Karpas-422 (cell line): ENCODE results near the gene C4orf33. TPM values are rescaled to one million over a fixed set of nuclear protein-coding genes. Genes with fewer than 3 reads are reported as not detected.
"Not testable (repeated sequence)": the region's sequence is repeated elsewhere in the genome, so short reads cannot be mapped to it uniquely, and the experiment has no call there.

ENCODE experiments used
- DNase-seq: peaks from one replicate; pipeline ENCODE4 v3.0.0-alpha.2; 2015
- H2AFZ ChIP-seq: fragments of 200-600 bp; sonication (generic); 2 replicates; pipeline ENCODE4 v1.6.1; 2014; ENCODE audit warnings: antibody characterized with exemption, low read length, mixed read lengths
- H3K27ac ChIP-seq: fragments of 200-600 bp; sonication (generic); 2 replicates; pipeline ENCODE4 v1.5.1; 2014; ENCODE audit warnings: mild to moderate bottlenecking, low read length, moderate library complexity
- H3K27me3 ChIP-seq: fragments of 200-600 bp; sonication (generic); 2 replicates; pipeline ENCODE4 v1.6.1; 2014; ENCODE audit warnings: low read length, mixed read lengths
- H3K36me3 ChIP-seq: fragments of 200-600 bp; sonication (generic); 2 replicates; pipeline ENCODE4 v1.6.1; 2014; ENCODE audit warnings: low read length, mixed read lengths; ENCODE audit not compliant: insufficient read depth
- H3K4me1 ChIP-seq: fragments of 200-600 bp; sonication (generic); 2 replicates; pipeline ENCODE4 v1.6.1; 2014; ENCODE audit warnings: mild to moderate bottlenecking, low read length, mixed read lengths
- H3K4me2 ChIP-seq: fragments of 200-600 bp; sonication (generic); 2 replicates; pipeline ENCODE4 v1.6.1; 2014; ENCODE audit warnings: low read length, low read depth, mild to moderate bottlenecking; ENCODE audit not compliant: poor library complexity, severe bottlenecking
- H3K4me3 ChIP-seq: fragments of 200-600 bp; sonication (generic); 2 replicates; pipeline ENCODE4 v1.5.1; 2014; ENCODE audit warnings: mild to moderate bottlenecking, antibody characterized with exemption, low read length, mixed read lengths
- H3K79me2 ChIP-seq: fragments of 200-600 bp; sonication (generic); 2 replicates; pipeline ENCODE4 v1.6.1; 2014; ENCODE audit warnings: mild to moderate bottlenecking, low read length, mixed read lengths
- H3K9ac ChIP-seq: fragments of 200-600 bp; sonication (generic); 2 replicates; pipeline ENCODE4 v1.6.0; 2014; ENCODE audit warnings: low read length
- H3K9me2 ChIP-seq: fragments of 200-600 bp; sonication (generic), shearing (Covaris generic); replicated peaks from 2 replicates; pipeline ENCODE4 v1.6.0; 2014; ENCODE audit warnings: mild to moderate bottlenecking, low read length, moderate library complexity; ENCODE audit not compliant: insufficient read depth
- H3K9me3 ChIP-seq: fragments of 300-700, 200-600 bp; sonication (generic); 2 replicates; pipeline ENCODE4 v1.6.1; 2014; ENCODE audit warnings: low read length, mixed read lengths
- H4K20me1 ChIP-seq: fragments of 200-600 bp; sonication (generic); 2 replicates; pipeline ENCODE4 v1.6.1; 2014; ENCODE audit warnings: mild to moderate bottlenecking, antibody characterized with exemption, low read length, low read depth; ENCODE audit not compliant: insufficient read depth
- total RNA-seq: library from RNA; depleted of rRNA; stranded (reverse); fragments of >200 nt; shearing (Covaris generic); gene quantifications from 2 replicates; pipeline ENCODE4 v1.2.3, GENCODE V29; 2014; ENCODE audit warnings: low replicate concordance; rRNA removed

C4orf33 gene
- total RNA-seq: 13.0 and 21.9 TPM in 2 replicates

GRCh38 chr4:129095811-129096454 lies at the start of gene C4orf33:
Gene C4orf33 (plus strand): TSS chr4:129096152. CDS start chr4:129102611, 6,459 bp downstream.
- H3K79me2 ChIP-seq: peaks cover 23% of the 10 kb centered on the region

GRCh38 chr4:129059028-129059427 lies 36.9 kb upstream of the C4orf33 start:
- no peaks in the 10 kb centered on the region for H4K20me1 ChIP-seq
- no peaks in the 10 kb centered on the region for H3K27me3 ChIP-seq
- peaks cover 64% of the 10 kb centered on the region for H3K9me3 ChIP-seq
- no peak overlapping the region for H2AFZ ChIP-seq
- H3K9me2 ChIP-seq: no peaks in the 10 kb centered on the region
- H3K36me3 ChIP-seq: peaks cover 46% of the 10 kb centered on the region
- H3K27ac ChIP-seq: no peak overlapping the region
- H3K9ac ChIP-seq: no peak overlapping the region
- no peak overlapping the region for H3K4me3 ChIP-seq
- no peaks in the 10 kb centered on the region for H3K4me1 ChIP-seq
- H3K79me2 ChIP-seq: peaks cover 36% of the 10 kb centered on the region
- no peak for DNase-seq
- no peak overlapping the region for H3K4me2 ChIP-seq

More at GRCh38 chr4:129095811-129096454, at the start of gene C4orf33:
- peak within 1 kb of the TSS; percentile 89 for H3K9ac ChIP-seq
- no peaks in the 10 kb centered on the region for H3K27me3 ChIP-seq
- H3K9me3 ChIP-seq: no peaks in the 10 kb centered on the region
- H3K4me2 ChIP-seq: peak within 1 kb of the TSS; percentile 80
- H2AFZ ChIP-seq: peak within 1 kb of the TSS; percentile 90
- H4K20me1 ChIP-seq: no peaks in the 10 kb centered on the region
- DNase-seq: peak; percentile 95
- H3K4me3 ChIP-seq: peak within 1 kb of the TSS; percentile 87
- peaks cover 42% of the 10 kb centered on the region for H3K4me1 ChIP-seq
- peaks cover 3% of the 10 kb centered on the region for H3K36me3 ChIP-seq
- H3K9me2 ChIP-seq: no peaks in the 10 kb centered on the region
- 0 out of 2 replicates have a peak within 1 kb of the TSS, but pooled peaks have one; percentile 10 for H3K27ac ChIP-seq

GRCh38 chr4:129062580-129062979 lies 33.4 kb upstream of the C4orf33 start:
- Histone ChIP-seq H3K4me1 (no peaks in the 10 kb centered on the region), H3K27me3 (no peaks in the 10 kb centered on the region), H3K9me2 (no peaks in the 10 kb centered on the region), H2AFZ (no peak overlapping the region), H3K9ac (no peak overlapping the region), H3K27ac (no peak overlapping the region), H4K20me1 (no peaks in the 10 kb centered on the region), H3K79me2 (peaks cover 59% of the 10 kb centered on the region), H3K4me3 (no peak overlapping the region), H3K4me2 (no peak overlapping the region), H3K9me3 (peaks cover 55% of the 10 kb centered on the region), H3K36me3 (peaks cover 74% of the 10 kb centered on the region)
- DNase-seq: no peak

- no peak for DNase-seq
- Histone ChIP-seq H3K36me3 (peaks cover 77% of the 10 kb centered on the region), H3K27ac (no peak overlapping the region), H3K9me2 (no peaks in the 10 kb centered on the region), H4K20me1 (no peaks in the 10 kb centered on the region), H3K27me3 (no peaks in the 10 kb centered on the region), H3K9me3 (peaks cover 52% of the 10 kb centered on the region), H3K4me1 (no peaks in the 10 kb centered on the region), H3K4me3 (0 out of 2 replicates have a peak overlapping the region, but pooled peaks have one; percentile 13), H3K79me2 (peaks cover 68% of the 10 kb centered on the region), H3K4me2 (no peak overlapping the region), H2AFZ (no peak overlapping the region), H3K9ac (no peak overlapping the region)
These were observed 32.3 kb upstream of the C4orf33 start for GRCh38 chr4:129063640-129064039.

- Histone ChIP-seq H3K36me3 (peaks cover 72% of the 10 kb centered on the region), H3K4me1 (peaks cover 2% of the 10 kb centered on the region), H3K4me3 (no peak overlapping the region), H3K9me2 (no peaks in the 10 kb centered on the region), H3K4me2 (no peak overlapping the region), H3K27me3 (no peaks in the 10 kb centered on the region), H2AFZ (no peak overlapping the region), H3K9me3 (peaks cover 46% of the 10 kb centered on the region), H4K20me1 (no peaks in the 10 kb centered on the region), H3K27ac (no peak overlapping the region), H3K79me2 (peaks cover 74% of the 10 kb centered on the region), H3K9ac (no peak overlapping the region)
- DNase-seq: no peak
These were observed 31.2 kb upstream of the C4orf33 start for GRCh38 chr4:129064717-129065116.

GRCh38 chr4:129069537-129069936 lies 26.4 kb upstream of the C4orf33 start:
- H3K9ac ChIP-seq, H3K4me3 ChIP-seq, H2AFZ ChIP-seq, H3K4me1 ChIP-seq, H4K20me1 ChIP-seq, H3K9me2 ChIP-seq, H3K27ac ChIP-seq, H3K4me2 ChIP-seq, H3K27me3 ChIP-seq: not testable (repeated sequence)
- H3K36me3 ChIP-seq: peaks cover 51% of the 10 kb centered on the region
- DNase-seq: peak; percentile 70
- H3K79me2 ChIP-seq: peaks cover 69% of the 10 kb centered on the region
- H3K9me3 ChIP-seq: peaks cover 14% of the 10 kb centered on the region

- Histone ChIP-seq H3K36me3 (peaks cover 92% of the 10 kb centered on the region), H4K20me1 (no peaks in the 10 kb centered on the region), H3K9me2 (no peaks in the 10 kb centered on the region), H3K27ac (no peak overlapping the region), H3K4me2 (no peak overlapping the region), H2AFZ (no peak overlapping the region), H3K79me2 (peaks cover 88% of the 10 kb centered on the region), H3K27me3 (no peaks in the 10 kb centered on the region), H3K4me1 (no peaks in the 10 kb centered on the region), H3K9me3 (peaks cover 9% of the 10 kb centered on the region; the same call in 1 of the 2 replicates), H3K9ac (no peak overlapping the region), H3K4me3 (no peak overlapping the region)
- DNase-seq: no peak
These were observed 18.6 kb upstream of the C4orf33 start for GRCh38 chr4:129077326-129077725.

- no peak for DNase-seq
- Histone ChIP-seq H3K36me3 (peaks cover 82% of the 10 kb centered on the region), H3K9me3 (peaks cover 3% of the 10 kb centered on the region; the same call in 1 of the 2 replicates), H3K79me2 (peaks cover 91% of the 10 kb centered on the region), H4K20me1 (no peaks in the 10 kb centered on the region), H3K4me2 (no peak overlapping the region), H2AFZ (no peak overlapping the region), H3K9ac (no peak overlapping the region), H3K27me3 (no peaks in the 10 kb centered on the region), H3K4me1 (no peaks in the 10 kb centered on the region), H3K27ac (no peak overlapping the region), H3K4me3 (no peak overlapping the region), H3K9me2 (no peaks in the 10 kb centered on the region)
These were observed 15.8 kb upstream of the C4orf33 start for GRCh38 chr4:129080129-129080528.
